C4-2B (cell line): Measurements from ENCODE around the gene SLC38A9.

Experiments used
- H3K27ac ChIP-seq: fragments of 450-650 bp; 2 replicates; pipeline ENCODE4 v1.5.1; 2017
- CTCF ChIP-seq: fragments of 450-650 bp; conservative IDR thresholded peaks from 2 replicates; pipeline ENCODE4 v1.5.1; 2017; ENCODE audit warnings: mild to moderate bottlenecking
- ZFX ChIP-seq: fragments of 450-650 bp; IDR thresholded peaks from 2 replicates; pipeline ENCODE4 v1.6.1; 2017

Gene SLC38A9

DNA sequence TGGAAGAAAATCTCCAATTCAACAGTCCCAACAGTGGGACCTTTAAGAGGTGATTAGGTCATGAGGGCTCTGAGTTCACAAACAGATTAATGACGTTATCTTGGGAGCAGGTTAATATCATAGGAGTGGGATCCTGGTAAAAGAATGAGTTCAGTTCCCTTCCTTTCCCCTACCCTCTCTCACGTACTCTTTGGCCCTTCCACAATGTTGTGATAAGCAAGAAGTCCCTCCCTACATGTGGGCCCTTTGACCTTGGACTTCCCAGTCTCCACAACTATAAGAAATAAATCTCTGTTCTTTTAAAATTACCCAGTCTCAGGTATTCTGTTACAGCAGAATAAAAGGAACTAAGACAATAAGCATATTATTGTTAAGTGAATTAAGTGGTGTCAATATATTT, 37.8 kb downstream of the SLC38A9 start:
- no peak overlapping the region for H3K27ac ChIP-seq
- TF ChIP-seq CTCF (no peak), ZFX (no peak)

DNA sequence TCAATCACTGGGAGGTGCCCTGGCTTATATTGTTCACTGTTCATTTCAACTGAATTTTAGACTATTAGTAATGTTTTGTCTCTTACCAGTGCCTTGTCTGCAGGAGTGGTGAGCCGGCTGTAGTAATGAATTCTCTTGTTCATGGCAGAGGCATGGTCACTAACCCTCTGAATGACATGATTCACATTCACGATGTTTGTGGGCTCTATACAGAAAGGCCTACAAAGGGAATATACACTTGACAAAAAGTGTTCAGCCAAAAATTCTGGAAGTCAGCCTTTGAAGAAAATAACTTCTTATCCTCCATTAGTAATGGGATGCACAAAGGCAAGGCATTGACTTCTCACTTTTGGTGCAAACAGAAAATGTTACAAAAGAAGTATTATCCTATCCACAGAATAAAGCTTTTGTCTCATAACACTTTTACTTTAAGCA, 39.6 kb downstream of the SLC38A9 start:
- H3K27ac ChIP-seq = no peak overlapping the region
- TF ChIP-seq CTCF = no peak
- no peak for TF ChIP-seq ZFX

DNA sequence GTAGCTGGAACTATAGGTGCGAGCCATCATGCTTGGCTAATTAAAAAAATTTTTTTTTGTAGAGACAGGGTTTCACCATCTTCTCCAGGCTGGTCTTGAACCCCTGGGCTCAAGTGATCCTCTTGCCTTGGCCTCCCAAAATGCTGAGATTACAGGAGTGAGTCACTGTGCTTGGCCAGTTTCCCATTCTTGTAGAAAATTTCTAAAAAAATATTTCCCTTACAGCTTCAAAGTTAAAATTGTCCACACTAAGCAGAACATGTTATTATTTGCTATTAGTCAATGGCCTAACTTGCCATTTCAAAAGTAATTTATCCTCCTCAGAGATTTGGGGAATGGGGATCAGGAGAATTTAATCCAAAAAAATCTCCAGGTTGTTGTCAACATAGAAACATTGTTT, 40.1 kb downstream of the SLC38A9 start:
- H3K27ac ChIP-seq = no peak overlapping the region
- TF ChIP-seq CTCF = no peak
- no peak for TF ChIP-seq ZFX

- no peak overlapping the region for H3K27ac ChIP-seq
- TF ChIP-seq CTCF (no peak), ZFX (no peak)
Measured at GRCh38 chr5:55668356-55668755, 43.8 kb downstream of the SLC38A9 start.

- TF ChIP-seq ZFX = no peak
- TF ChIP-seq CTCF = no peak
- H3K27ac ChIP-seq = no peak overlapping the region
Measured at GRCh38 chr5:55667938-55668337, 44.2 kb downstream of the SLC38A9 start.

- no peak overlapping the region for H3K27ac ChIP-seq
- no peak for TF ChIP-seq CTCF
- no peak for TF ChIP-seq ZFX
Measured at GRCh38 chr5:55665065-55665464, 47.1 kb downstream of the SLC38A9 start.

DNA sequence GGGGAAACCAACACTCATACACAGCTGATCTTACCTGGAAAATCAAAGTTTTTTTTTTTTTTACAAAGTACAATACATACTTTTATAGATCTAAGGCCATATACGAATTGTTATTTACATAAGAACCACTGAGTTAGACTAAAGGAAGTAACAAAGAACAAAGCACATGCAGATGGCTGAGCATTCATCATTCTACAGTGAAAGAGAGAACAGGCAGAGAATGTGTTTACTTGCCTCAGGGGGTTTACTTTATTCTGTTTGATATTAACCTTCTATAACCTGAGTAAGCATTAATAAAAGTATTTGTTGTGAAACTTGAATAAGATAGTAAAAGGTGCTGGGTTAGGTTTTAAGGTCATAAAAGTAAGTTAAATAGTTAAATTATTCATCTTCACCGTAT, 54.7 kb downstream of the SLC38A9 start:
- no peak overlapping the region for H3K27ac ChIP-seq
- TF ChIP-seq ZFX (no peak), CTCF (no peak)
